ENCODE results near the gene SETX.

The SETX gene

GRCh38 chr9:132238992-132239391 is 115.8 kb downstream of the SETX start:
- no peak for DNase-seq

GRCh38 chr9:132238026-132238972 is 116.5 kb downstream of the SETX start:
- no peak for DNase-seq

GRCh38 chr9:132237481-132237880 is 117.3 kb downstream of the SETX start:
- no peak for DNase-seq

- DNase-seq = no peak
Measured at GRCh38 chr9:132236662-132237311, 118.0 kb downstream of the SETX start.

GRCh38 chr9:132235894-132236661 is 118.7 kb downstream of the SETX start:
- peak; percentile 66 for DNase-seq

GRCh38 chr9:132235125-132235524 is 119.7 kb downstream of the SETX start:
- no peak for DNase-seq

- no peak for DNase-seq
Measured at GRCh38 chr9:132234535-132234934, 120.3 kb downstream of the SETX start.

- DNase-seq = no peak
Measured at GRCh38 chr9:132233138-132233537, 121.6 kb downstream of the SETX start.

GRCh38 chr9:132232522-132232921 is 122.3 kb downstream of the SETX start:
- no peak for DNase-seq

GRCh38 chr9:132231019-132231701 is 123.6 kb downstream of the SETX start:
- DNase-seq = no peak

GRCh38 chr9:132230605-132231004 is 124.2 kb downstream of the SETX start:
- no peak for DNase-seq

- no peak for DNase-seq
Measured at GRCh38 chr9:132228062-132228461, 126.7 kb downstream of the SETX start.

- DNase-seq = no peak
Measured at GRCh38 chr9:132226571-132227430, 128.0 kb downstream of the SETX start.

GRCh38 chr9:132224645-132225044 is 130.1 kb downstream of the SETX start:
- no peak for DNase-seq

- DNase-seq = no peak
Measured at GRCh38 chr9:132221941-132222340, 132.8 kb downstream of the SETX start.

GRCh38 chr9:132218208-132218607 is 136.6 kb downstream of the SETX start:
- DNase-seq = no peak

GRCh38 chr9:132216861-132217619 is 137.7 kb downstream of the SETX start:
- DNase-seq = no peak

GRCh38 chr9:132214027-132214622 is 140.7 kb downstream of the SETX start:
- DNase-seq = no peak

GRCh38 chr9:132211570-132211969 is 143.2 kb downstream of the SETX start:
- no peak for DNase-seq

All from effector CD8-positive, alpha-beta T cell (primary cell).